NT2/D1 (cell line): ENCODE results near the gene NOC2L.

Experiments used
- YY1 ChIP-seq: IDR thresholded peaks from 2 replicates; pipeline ENCODE4 v1.6.1; 2011; ENCODE audit not compliant: insufficient read length, insufficient read depth
- ZNF274 ChIP-seq: IDR thresholded peaks from 2 replicates; pipeline ENCODE4 v1.6.1; 2011; ENCODE audit warnings: mild to moderate bottlenecking, low read depth, low read length

- TF ChIP-seq YY1, result no peak
- TF ChIP-seq ZNF274, result no peak
Measured at GRCh38 chr1:993379-993995, 34.4 kb upstream of the NOC2L start.
